ENCODE results near the gene APBA2. TPM values are rescaled to one million over a fixed set of nuclear protein-coding genes. Genes with fewer than 3 reads are reported as not detected.
"Not testable (repeated sequence)": the region's sequence is repeated elsewhere in the genome, so short reads cannot be mapped to it uniquely, and the experiment has no call there.

APBA2 gene
- total RNA-seq, 2 donors from 2014 or later = 27.1 to 28.9 TPM

- no peaks in the 10 kb centered on the region for H3K27me3 Mint-ChIP-seq
- H3K27ac Mint-ChIP-seq = no peak overlapping the region
- DNase-seq (no peak), ATAC-seq (no peak)
- no peaks in the 10 kb centered on the region for H3K36me3 Mint-ChIP-seq (ENCODE audit: low read depth)
- H3K9me3 ChIP-seq (ENCODE audit: control insufficient read depth, low read length, poor library complexity, severe bottlenecking) = no peaks in the 10 kb centered on the region
- peaks cover 2% of the 10 kb centered on the region for H3K4me1 Mint-ChIP-seq
- H3K4me3 Mint-ChIP-seq = no peak overlapping the region
Measured at GRCh38 chr15:29097971-29098370, 212.2 kb downstream of the APBA2 start.

GRCh38 chr15:29098652-29099051 lies 212.9 kb downstream of the APBA2 start:
- no peaks in the 10 kb centered on the region for H3K27me3 Mint-ChIP-seq
- no peak for DNase-seq
- no peaks in the 10 kb centered on the region for H3K36me3 Mint-ChIP-seq (ENCODE audit: low read depth)
- H3K4me1 Mint-ChIP-seq = peaks cover 2% of the 10 kb centered on the region
- no peak overlapping the region for H3K27ac Mint-ChIP-seq
- no peak for ATAC-seq
- H3K9me3 ChIP-seq (ENCODE audit: control insufficient read depth, low read length, poor library complexity, severe bottlenecking) = no peaks in the 10 kb centered on the region
- no peak overlapping the region for H3K4me3 Mint-ChIP-seq

- ATAC-seq (no peak), DNase-seq (no peak)
- H3K4me1 Mint-ChIP-seq = peaks cover 2% of the 10 kb centered on the region
- H3K4me3 Mint-ChIP-seq = no peak overlapping the region
- H3K36me3 Mint-ChIP-seq (ENCODE audit: low read depth) = no peaks in the 10 kb centered on the region
- no peaks in the 10 kb centered on the region for H3K9me3 ChIP-seq (ENCODE audit: control insufficient read depth, low read length, poor library complexity, severe bottlenecking)
- H3K27ac Mint-ChIP-seq = no peak overlapping the region
- no peaks in the 10 kb centered on the region for H3K27me3 Mint-ChIP-seq
Measured at GRCh38 chr15:29099131-29099880, 213.5 kb downstream of the APBA2 start.

GRCh38 chr15:29100486-29101000 lies 214.8 kb downstream of the APBA2 start:
- ATAC-seq (no peak), DNase-seq (no peak)
- Mint-ChIP-seq H3K27ac (no peak overlapping the region), H3K36me3 (ENCODE audit: low read depth) (peaks cover under 1% of the 10 kb centered on the region), H3K27me3 (no peaks in the 10 kb centered on the region), H3K4me3 (no peak overlapping the region), H3K4me1 (peaks cover 2% of the 10 kb centered on the region)
- H3K9me3 ChIP-seq (ENCODE audit: control insufficient read depth, low read length, poor library complexity, severe bottlenecking) = no peaks in the 10 kb centered on the region

- DNase-seq (no peak), ATAC-seq (no peak)
- H3K27me3 Mint-ChIP-seq = no peaks in the 10 kb centered on the region
- peaks cover 2% of the 10 kb centered on the region for H3K4me1 Mint-ChIP-seq
- no peaks in the 10 kb centered on the region for H3K9me3 ChIP-seq (ENCODE audit: control insufficient read depth, low read length, poor library complexity, severe bottlenecking)
- no peak overlapping the region for H3K4me3 Mint-ChIP-seq
- no peak overlapping the region for H3K27ac Mint-ChIP-seq
- H3K36me3 Mint-ChIP-seq (ENCODE audit: low read depth) = peaks cover 3% of the 10 kb centered on the region
Measured at GRCh38 chr15:29101491-29101890, 215.7 kb downstream of the APBA2 start.

- not testable (repeated sequence) for H3K27me3 Mint-ChIP-seq; H3K4me1 Mint-ChIP-seq; H3K27ac Mint-ChIP-seq; H3K36me3 Mint-ChIP-seq (ENCODE audit: low read depth); H3K9me3 ChIP-seq (ENCODE audit: control insufficient read depth, low read length, poor library complexity, severe bottlenecking)
- peak in 2 of 3 donors; percentile 29 to 48 for DNase-seq
- peak overlapping the region; percentile 72 for H3K4me3 Mint-ChIP-seq
- ATAC-seq = peak; percentile 46
Measured at GRCh38 chr15:29102173-29102794, 216.5 kb downstream of the APBA2 start.

GRCh38 chr15:29102911-29103823 lies 217.4 kb downstream of the APBA2 start:
- H3K4me3 Mint-ChIP-seq = peak overlapping the region; percentile 72
- ATAC-seq = peak; percentile 22

GRCh38 chr15:29103824-29104565 lies 218.2 kb downstream of the APBA2 start:
- peaks cover 2% of the 10 kb centered on the region for H3K4me1 Mint-ChIP-seq
- no peaks in the 10 kb centered on the region for H3K27me3 Mint-ChIP-seq
- no peaks in the 10 kb centered on the region for H3K9me3 ChIP-seq (ENCODE audit: control insufficient read depth, low read length, poor library complexity, severe bottlenecking)
- peak in 1 of 3 donors; percentile 46 for DNase-seq
- peak; percentile 74 for ATAC-seq
- no peak overlapping the region for H3K27ac Mint-ChIP-seq
- H3K36me3 Mint-ChIP-seq (ENCODE audit: low read depth) = peaks cover 3% of the 10 kb centered on the region
- no peak overlapping the region for H3K4me3 Mint-ChIP-seq

More at GRCh38 chr15:29102911-29103823, 217.4 kb downstream of the APBA2 start:
- H3K4me1 Mint-ChIP-seq = peaks cover 2% of the 10 kb centered on the region
- H3K9me3 ChIP-seq (ENCODE audit: control insufficient read depth, low read length, poor library complexity, severe bottlenecking) = no peaks in the 10 kb centered on the region
- H3K36me3 Mint-ChIP-seq (ENCODE audit: low read depth) = peaks cover 3% of the 10 kb centered on the region
- DNase-seq = no peak
- H3K27ac Mint-ChIP-seq = no peak overlapping the region
- H3K27me3 Mint-ChIP-seq = no peaks in the 10 kb centered on the region

- DNase-seq = no peak
- Mint-ChIP-seq H3K27me3 (no peaks in the 10 kb centered on the region), H3K4me1 (peaks cover 2% of the 10 kb centered on the region), H3K27ac (no peak overlapping the region), H3K4me3 (no peak overlapping the region), H3K36me3 (ENCODE audit: low read depth) (peaks cover 3% of the 10 kb centered on the region)
- H3K9me3 ChIP-seq (ENCODE audit: control insufficient read depth, low read length, poor library complexity, severe bottlenecking) = no peaks in the 10 kb centered on the region
- no peak for ATAC-seq
Measured at GRCh38 chr15:29104566-29104880, 218.7 kb downstream of the APBA2 start.

GRCh38 chr15:29105151-29105854 lies 219.5 kb downstream of the APBA2 start:
- H3K27me3 Mint-ChIP-seq = no peaks in the 10 kb centered on the region
- H3K36me3 Mint-ChIP-seq (ENCODE audit: low read depth) = peaks cover 3% of the 10 kb centered on the region
- H3K9me3 ChIP-seq (ENCODE audit: control insufficient read depth, low read length, poor library complexity, severe bottlenecking) = no peaks in the 10 kb centered on the region
- no peak overlapping the region for H3K4me3 Mint-ChIP-seq
- no peak overlapping the region for H3K27ac Mint-ChIP-seq
- ATAC-seq (no peak), DNase-seq (no peak)
- peaks cover 2% of the 10 kb centered on the region for H3K4me1 Mint-ChIP-seq

- no peak overlapping the region for H3K4me3 Mint-ChIP-seq
- no peaks in the 10 kb centered on the region for H3K9me3 ChIP-seq (ENCODE audit: control insufficient read depth, low read length, poor library complexity, severe bottlenecking)
- peaks cover 3% of the 10 kb centered on the region for H3K36me3 Mint-ChIP-seq (ENCODE audit: low read depth)
- no peak for ATAC-seq
- no peaks in the 10 kb centered on the region for H3K27me3 Mint-ChIP-seq
- H3K4me1 Mint-ChIP-seq = peaks cover 2% of the 10 kb centered on the region
- H3K27ac Mint-ChIP-seq = no peak overlapping the region
- DNase-seq = no peak
Measured at GRCh38 chr15:29106116-29106515, 220.3 kb downstream of the APBA2 start.

- no peak for DNase-seq
- ATAC-seq = no peak
- Mint-ChIP-seq H3K36me3 (ENCODE audit: low read depth) (peaks cover 3% of the 10 kb centered on the region), H3K27ac (no peak overlapping the region), H3K4me3 (no peak overlapping the region), H3K4me1 (peaks cover 2% of the 10 kb centered on the region), H3K27me3 (no peaks in the 10 kb centered on the region)
- H3K9me3 ChIP-seq (ENCODE audit: control insufficient read depth, low read length, poor library complexity, severe bottlenecking) = no peaks in the 10 kb centered on the region
Measured at GRCh38 chr15:29106551-29107290, 220.9 kb downstream of the APBA2 start.

Data from T-helper 17 cell (primary cell).